HUDEP-2 (cell line): Measurements from ENCODE around the gene FOXL2.

ENCODE experiments used
- DNase-seq, 76 experiments: peaks; one replicate each; lab custom pipeline; 2025; ENCODE audit not compliant: unreplicated experiment in 76 of 76; lab: John Stamatoyannopoulos, UW

The FOXL2 gene

GRCh38 chr3:138946663-138947494 lies at the start of gene FOXL2, which contains the start of gene FOXL2NB:
TSS of gene FOXL2 (minus strand) at chr3:138947137. CDS start at chr3:138946722, 415 bp downstream.
TSS of gene FOXL2NB (plus strand) at chr3:138947217. CDS start at chr3:138947365, 148 bp downstream.
- peak in 4 of 76 experiments; percentile 16 to 33 (median 21) for DNase-seq

GRCh38 chr3:138995706-138996105 lies 48.8 kb upstream of the FOXL2 start:
- no peak for DNase-seq

DNA sequence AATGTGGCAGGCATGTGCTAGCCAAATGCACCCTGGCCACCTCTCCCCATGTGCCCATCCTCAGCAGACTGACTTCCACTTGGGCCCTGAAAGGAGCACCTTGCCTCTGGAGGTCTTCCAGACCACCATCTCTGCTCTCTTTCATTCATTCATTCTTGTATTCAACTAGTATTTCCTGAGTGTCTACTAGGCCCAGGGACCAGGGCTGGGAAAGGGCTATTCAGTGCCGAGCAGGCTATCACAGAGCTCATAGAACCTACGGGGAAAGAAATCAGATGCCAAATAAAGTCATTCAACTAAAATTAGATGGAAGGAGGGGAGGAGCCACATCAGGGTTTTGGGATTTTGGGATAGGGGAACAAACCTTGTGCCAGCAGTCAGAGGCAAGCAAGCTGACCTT lies 40.2 kb upstream of the FOXL2 start:
- DNase-seq = no peak

GRCh38 chr3:138985932-138986331 lies 39.0 kb upstream of the FOXL2 start:
- DNase-seq = no peak

DNA sequence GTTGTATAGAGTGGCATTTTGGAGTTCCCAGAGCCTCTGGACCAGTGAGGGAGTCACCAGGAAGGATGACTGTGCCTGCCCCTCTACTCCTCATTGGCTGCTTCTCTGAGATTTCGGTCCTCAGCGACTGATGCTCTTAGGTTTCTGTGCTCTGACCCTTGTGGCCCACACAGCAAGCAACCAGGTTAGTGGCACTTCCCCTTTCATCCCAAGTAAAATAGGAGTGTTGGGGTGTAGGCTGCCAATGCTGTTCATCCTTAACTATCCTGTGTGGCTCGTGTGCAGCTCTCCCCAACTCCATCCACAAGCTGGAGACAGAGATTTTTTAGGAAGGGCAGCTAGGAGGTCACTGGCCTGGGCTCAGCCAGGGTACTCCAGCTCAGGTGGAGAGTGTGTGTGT lies 37.9 kb upstream of the FOXL2 start:
- no peak for DNase-seq

DNA sequence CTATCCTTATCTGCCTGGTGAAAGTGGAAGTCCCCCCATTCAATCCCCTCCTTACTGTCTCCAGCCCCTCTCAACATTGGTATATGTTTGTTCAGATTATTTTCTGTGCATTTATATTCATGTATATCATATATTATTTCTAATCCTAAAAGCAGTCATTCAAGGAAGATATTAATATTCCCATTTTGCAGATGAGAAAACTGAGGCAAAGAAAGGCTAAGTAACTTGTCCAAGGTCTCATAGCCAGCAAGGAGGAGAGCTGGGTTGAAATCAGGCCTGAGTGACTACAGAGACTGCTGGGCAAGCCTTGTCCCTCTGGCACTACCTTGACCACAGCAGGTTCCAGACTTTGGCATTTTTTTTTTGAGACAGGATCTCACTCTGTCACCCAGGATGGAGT lies 29.1 kb upstream of the FOXL2 start:
- no peak for DNase-seq

GRCh38 chr3:138975351-138975750 lies 28.4 kb upstream of the FOXL2 start:
- DNase-seq = no peak

- DNase-seq = no peak
Measured at GRCh38 chr3:138974462-138974861, 27.5 kb upstream of the FOXL2 start.

- DNase-seq = no peak
Measured at GRCh38 chr3:138972941-138973340, 26.0 kb upstream of the FOXL2 start.

DNA sequence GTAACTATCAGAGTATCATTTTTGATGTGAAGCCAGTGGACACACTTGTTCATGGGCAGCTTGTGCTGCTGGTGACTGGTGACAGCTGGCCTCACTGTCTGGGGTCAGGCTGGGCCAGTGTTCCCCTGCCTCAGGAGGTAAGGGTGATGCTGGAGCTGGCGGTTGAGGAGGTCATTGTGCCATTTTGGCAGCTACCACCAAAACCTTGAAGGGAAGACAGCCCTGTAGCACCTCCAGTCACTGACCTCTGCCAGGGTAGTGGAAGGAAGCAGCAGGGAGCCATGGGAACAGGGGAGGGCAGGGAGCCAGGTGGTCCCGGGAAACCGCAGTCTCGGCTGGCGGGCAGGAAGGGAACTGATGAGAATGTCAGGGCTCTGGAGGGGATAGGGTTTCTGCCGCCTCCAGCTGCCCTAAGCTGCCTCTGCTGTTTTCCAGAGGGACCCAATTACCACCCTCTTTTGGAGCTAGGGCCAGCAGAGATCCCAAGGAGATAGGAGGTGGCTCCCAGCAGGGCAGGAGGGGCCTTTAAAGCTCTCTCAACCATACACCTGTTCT lies 24.9 kb upstream of the FOXL2 start:
- DNase-seq = no peak

DNA sequence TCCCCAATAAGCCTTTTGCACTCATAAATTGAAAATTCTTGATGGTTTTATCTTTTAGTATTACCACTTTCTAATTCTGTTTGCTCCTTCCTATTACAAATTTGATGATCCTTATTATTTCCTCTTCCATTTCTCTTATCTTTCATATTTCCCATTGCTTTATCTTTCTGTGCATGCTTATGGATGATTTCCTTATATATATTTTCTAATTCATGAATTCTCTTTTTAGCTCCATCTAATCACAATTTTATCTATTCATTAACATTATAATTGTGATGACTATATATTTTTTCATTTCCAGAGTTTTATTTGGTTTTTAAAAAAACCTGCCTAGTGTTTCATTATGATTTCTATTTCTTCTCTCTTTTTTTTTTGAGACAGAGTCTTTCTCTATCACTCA lies 18.0 kb upstream of the FOXL2 start:
- DNase-seq = no peak

GRCh38 chr3:138964264-138964663 lies 17.3 kb upstream of the FOXL2 start:
- no peak for DNase-seq

- DNase-seq = no peak
Measured at GRCh38 chr3:138962854-138963560, 16.1 kb upstream of the FOXL2 start.

DNA sequence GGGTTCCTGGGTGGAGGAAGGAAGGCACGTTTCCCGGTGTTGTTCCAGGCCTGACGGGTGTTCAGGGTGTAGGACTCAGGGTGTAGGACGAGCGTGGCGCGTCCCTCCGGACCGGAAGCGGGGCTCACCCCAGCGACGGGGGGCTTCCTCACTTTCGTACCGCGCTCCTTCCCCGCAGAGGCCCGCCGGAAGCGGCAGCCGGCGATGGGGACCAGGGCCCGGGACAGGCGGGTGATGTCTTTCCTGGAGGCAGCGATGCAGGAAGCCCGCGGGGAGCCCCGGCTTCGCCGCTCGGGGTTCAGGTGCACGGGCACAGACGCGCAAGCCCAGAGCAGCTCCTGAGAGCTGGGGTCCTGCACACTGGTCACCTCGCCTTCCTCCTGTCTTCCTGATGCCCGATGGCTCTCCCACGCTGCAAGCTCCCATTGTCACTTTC lies 13.5 kb upstream of the FOXL2 start:
- DNase-seq = no peak

DNA sequence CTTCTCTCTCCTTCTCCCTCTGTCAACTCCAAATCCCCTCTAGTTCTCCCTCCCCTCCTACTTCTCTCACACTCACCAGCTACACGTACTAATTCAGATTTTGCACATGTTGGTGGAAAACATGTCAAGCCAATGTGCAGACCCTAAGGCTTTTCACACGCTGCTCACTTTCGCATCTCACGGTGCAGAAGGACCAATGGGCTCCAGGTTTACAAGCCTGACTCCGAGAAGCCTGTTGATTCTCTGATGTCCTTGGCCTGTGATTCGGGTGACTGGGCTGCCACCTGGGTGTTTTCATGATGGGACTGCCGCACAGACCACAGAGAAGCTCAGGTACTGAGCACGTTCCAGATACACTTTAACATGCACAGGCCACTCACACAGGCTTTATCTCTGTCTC lies 3.8 kb upstream of the FOXL2 start:
- DNase-seq = no peak

- DNase-seq = no peak
Measured at GRCh38 chr3:138950006-138950644, 3.2 kb upstream of the FOXL2 start.

GRCh38 chr3:138949445-138950005 lies 2.6 kb upstream of the FOXL2 start:
- DNase-seq = no peak

- no peak for DNase-seq
Measured at GRCh38 chr3:138949002-138949418, 2.1 kb upstream of the FOXL2 start.

GRCh38 chr3:138948371-138949001 lies 1.5 kb upstream of the FOXL2 start:
- DNase-seq = no peak

- peak in 1 of 76 experiments; percentile 10 for DNase-seq
Measured at GRCh38 chr3:138947495-138948121, 671 bp upstream of the FOXL2 start.
